Measurements from ENCODE around the gene ZMYND8. TPM values are rescaled to one million over a fixed set of nuclear protein-coding genes. Genes with fewer than 3 reads are reported as not detected.

ZMYND8 gene
- total RNA-seq, 1 experiment from 2014 or later: 11.6 TPM

- POLR2A ChIA-PET (ENCODE audit: unreplicated experiment): interaction anchor here (0.5 to 1.8 kb wide), 6 partner anchors 27 to 139 kb away, joined by 3 to 16 read pairs (median 9); no protein-coding TSS in a partner anchor
- Histone ChIP-seq H4K20me1 (ENCODE audit: low read length) (no peaks in the 10 kb centered on the region), H3K79me2 (ENCODE audit: low read length) (peaks cover 32% of the 10 kb centered on the region), H3K36me3 (ENCODE audit: low read depth, low read length) (no peaks in the 10 kb centered on the region), H3K4me1 (ENCODE audit: insufficient read depth, low read length) (peaks cover 84% of the 10 kb centered on the region), H3K4me2 (ENCODE audit: low read length) (peak overlapping the region; percentile 74), H3K27me3 (ENCODE audit: low read length) (no peaks in the 10 kb centered on the region), H3K9me3 (ENCODE audit: low read length) (no peaks in the 10 kb centered on the region), H2AFZ (ENCODE audit: low read length) (peak overlapping the region; percentile 75), H3K9me2 (replicated peaks; ENCODE audit: low read length) (no peaks in the 10 kb centered on the region), H3F3A (ENCODE audit: low read length, unreplicated experiment) (peaks cover 28% of the 10 kb centered on the region), H3K9ac (ENCODE audit: low read length) (peak overlapping the region; percentile 94), H3K27ac (ENCODE audit: low read length) (peak overlapping the region; percentile 96), H3K4me3 (ENCODE audit: low read length) (peak overlapping the region; percentile 9; the same call in 1 of the 2 replicates)
- intact Hi-C loops (cut with micrococcal nuclease): loop anchor here (2.0 kb wide), 1 partner anchor 53 kb away; no protein-coding TSS in a partner anchor
- TF ChIP-seq CTCF (conservative IDR thresholded peaks at IDR 0.05; ENCODE audit: low read depth, low read length) (no peak), EZH2phosphoT487 (IDR thresholded peaks at IDR 0.05; ENCODE audit: borderline replicate concordance, low read length) (no peak), EZH2 (IDR thresholded peaks at IDR 0.05; ENCODE audit: low read length, unreplicated experiment) (no peak)
- CTCF ChIA-PET: interaction anchor here (0.6 to 1.9 kb wide), 6 partner anchors 26 to 1547 kb away, joined by 3 to 23 read pairs (median 7); no protein-coding TSS in a partner anchor
- TSS peak; percentile 41 for BruUV-seq (replicated peaks)
- ATAC-seq: no peak
- no peak for DNase-seq
Observed at GRCh38 chr20:47358039-47358671, 1.7 kb upstream of the ZMYND8 start.

DNA sequence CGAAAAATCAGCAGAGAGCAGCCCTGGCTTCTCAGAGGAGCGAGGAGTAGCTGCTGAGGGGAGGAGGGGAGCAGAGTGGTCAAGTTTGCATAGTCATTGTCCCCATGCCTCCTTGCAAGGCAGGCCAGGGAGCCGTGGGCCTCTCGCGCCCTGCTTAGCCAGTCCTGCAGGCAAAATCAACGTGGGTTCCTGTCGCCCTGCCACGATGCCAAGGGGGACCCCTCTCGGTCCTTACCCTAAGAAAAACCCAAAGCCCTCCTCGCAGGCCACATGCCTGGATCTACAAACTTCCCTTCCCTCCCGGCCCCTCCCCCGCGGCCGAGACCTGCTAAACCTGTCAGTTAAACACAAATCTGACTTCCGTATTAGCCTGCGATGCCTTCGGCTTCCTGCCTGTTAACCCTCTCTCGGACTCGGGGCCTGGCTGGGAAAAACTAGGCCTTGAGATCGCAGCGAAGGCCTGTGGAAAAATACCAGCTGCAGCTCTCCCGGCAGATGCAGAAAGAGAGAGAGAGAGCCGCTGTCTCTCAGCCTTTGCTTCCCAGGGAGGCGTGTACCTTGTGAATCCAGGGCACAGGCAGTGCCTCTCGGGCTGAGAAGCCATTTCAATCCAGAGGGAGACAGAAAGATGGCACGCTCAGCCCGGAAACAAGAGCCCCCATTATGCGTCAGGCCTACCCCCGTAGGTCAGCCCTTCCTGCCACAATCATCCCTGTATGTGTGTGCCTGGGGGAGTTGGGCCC is 968 bp upstream of the ZMYND8 start:
- H3K4me3 ChIP-seq (ENCODE audit: low read length): no peak overlapping the region
- no TSS peak for BruUV-seq (replicated peaks)
- TF ChIP-seq EZH2 (IDR thresholded peaks at IDR 0.05; ENCODE audit: low read length, unreplicated experiment): no peak
- TF ChIP-seq CTCF (conservative IDR thresholded peaks at IDR 0.05; ENCODE audit: low read depth, low read length): no peak
- no peak for TF ChIP-seq EZH2phosphoT487 (IDR thresholded peaks at IDR 0.05; ENCODE audit: borderline replicate concordance, low read length)
- H3K9me2 ChIP-seq (replicated peaks; ENCODE audit: low read length): no peaks in the 10 kb centered on the region
- H3K79me2 ChIP-seq (ENCODE audit: low read length): peaks cover 39% of the 10 kb centered on the region
- no peaks in the 10 kb centered on the region for H3K36me3 ChIP-seq (ENCODE audit: low read depth, low read length)
- no peaks in the 10 kb centered on the region for H3K9me3 ChIP-seq (ENCODE audit: low read length)
- ChIA-PET POLR2A (ENCODE audit: unreplicated experiment) (no interaction called here), CTCF (interaction anchor here (0.6 kb wide), 1 partner anchor 1547 kb away, joined by 17 read pairs; no protein-coding TSS in a partner anchor)
- H4K20me1 ChIP-seq (ENCODE audit: low read length): no peaks in the 10 kb centered on the region
- peak overlapping the region; percentile 75 for H2AFZ ChIP-seq (ENCODE audit: low read length)
- H3K27me3 ChIP-seq (ENCODE audit: low read length): no peaks in the 10 kb centered on the region
- peaks cover 28% of the 10 kb centered on the region for H3F3A ChIP-seq (ENCODE audit: low read length, unreplicated experiment)
- ATAC-seq (peak; percentile 32), DNase-seq (peak; percentile 96)
- H3K4me2 ChIP-seq (ENCODE audit: low read length): peak overlapping the region; percentile 64
- H3K27ac ChIP-seq (ENCODE audit: low read length): peak overlapping the region; percentile 96
- peaks cover 91% of the 10 kb centered on the region for H3K4me1 ChIP-seq (ENCODE audit: insufficient read depth, low read length)
- peak overlapping the region; percentile 94 for H3K9ac ChIP-seq (ENCODE audit: low read length)
- intact Hi-C loops (cut with micrococcal nuclease): loop anchor here (2.0 kb wide), 1 partner anchor 53 kb away; no protein-coding TSS in a partner anchor
